SK-N-SH (cell line): ENCODE measurements around the gene DRD4. TPM values are rescaled to one million over a fixed set of nuclear protein-coding genes. Genes with fewer than 3 reads are reported as not detected.

Experiments used
- CTCF ChIA-PET: fragments of 300-600, 350-600 bp; formaldehyde crosslinking; extraction: SDS; loops from one replicate; lab custom pipeline; 2021; lab: Yijun Ruan, JAX
- POLR2A ChIA-PET: fragments of 350-600 bp; sonication (Branson Sonifier 250); formaldehyde crosslinking; extraction: SDS; loops from one replicate; lab custom pipeline; 2020; ENCODE audit warnings: antibody characterized with exemption, inconsistent platforms; lab: Yijun Ruan, JAX
- DNase-seq: peaks from one replicate; pipeline ENCODE4 v3.0.0; 2012
- H2AFZ ChIP-seq: fragments of 200-600 bp; sonication (generic); 2 replicates; pipeline ENCODE4 v1.8.1; 2016; ENCODE audit warnings: antibody characterized with exemption, mild to moderate bottlenecking, low read depth
- H3F3A ChIP-seq: fragments of 200-600 bp; sonication (generic); replicated peaks from 2 replicates; pipeline ENCODE3; 2016; ENCODE audit warnings: antibody characterized with exemption, mild to moderate bottlenecking; ENCODE audit not compliant: insufficient read depth
- H3K27ac ChIP-seq, 2 experiments: fragments of 200-500 bp in 1 of 2; fragments of 200-600 bp in 1 of 2; sonication (Bioruptor generic) in 1 of 2; sonication (generic), shearing (Covaris generic) in 1 of 2; 2 replicates each; pipeline versions ENCODE4 v1.5.1 to v1.6.1; 2014 to 2016; ENCODE audit warnings: low read depth in 2 of 2, inconsistent platforms in 1 of 2, low read length in 1 of 2, mild to moderate bottlenecking in 1 of 2, mixed read lengths in 1 of 2
- H3K27me3 ChIP-seq: fragments of 200-600 bp; sonication (generic), shearing (Covaris generic); 2 replicates; pipeline ENCODE4 v1.6.1; 2016; ENCODE audit warnings: mixed run types; ENCODE audit not compliant: insufficient read depth
- H3K36me3 ChIP-seq, 2 experiments: fragments of 200-500 bp in 1 of 2; fragments of 200-600 bp in 1 of 2; sonication (Bioruptor generic) in 1 of 2; sonication (generic) in 1 of 2; replicated peaks in 1 of 2; 2 replicates each; pipeline versions ENCODE3 to v1.5.1; 2014 to 2016; ENCODE audit warnings: low read length in 1 of 2, mild to moderate bottlenecking in 1 of 2; ENCODE audit not compliant: insufficient read depth in 2 of 2, control insufficient read depth in 1 of 2
- H3K4me1 ChIP-seq, 2 experiments: fragments of 200-500 bp in 1 of 2; fragments of 200-600 bp in 1 of 2; sonication (Bioruptor generic) in 1 of 2; sonication (generic), shearing (Covaris generic) in 1 of 2; 2 replicates each; pipeline versions ENCODE4 v1.5.1 to v1.6.1; 2014 to 2016; ENCODE audit warnings: low read depth in 1 of 2, low read length in 1 of 2, mixed run types in 1 of 2; ENCODE audit not compliant: insufficient read depth in 2 of 2, control insufficient read depth in 1 of 2
- H3K4me2 ChIP-seq: fragments of 200-600 bp; sonication (generic), shearing (Covaris generic); 2 replicates; pipeline ENCODE4 v1.6.1; 2017; ENCODE audit warnings: mixed run types
- H3K4me3 ChIP-seq, 2 experiments: fragments of 200-500 bp in 1 of 2; fragments of 200-600 bp in 1 of 2; sonication (Bioruptor generic) in 1 of 2; sonication (generic), shearing (Covaris generic) in 1 of 2; 2 replicates each; pipeline versions ENCODE4 v1.5.1 to v1.8.1; 2014 to 2016; ENCODE audit warnings: low read depth in 2 of 2, inconsistent platforms in 1 of 2, low read length in 1 of 2, mild to moderate bottlenecking in 1 of 2, mixed read lengths in 1 of 2, moderate library complexity in 1 of 2
- H3K79me2 ChIP-seq: fragments of 200-600 bp; sonication (generic); 2 replicates; pipeline ENCODE4 v1.8.1; 2017; ENCODE audit warnings: mild to moderate bottlenecking; ENCODE audit not compliant: insufficient read depth
- H3K9ac ChIP-seq: fragments of 200-600 bp; sonication (generic); 2 replicates; pipeline ENCODE4 v1.6.1; 2017; ENCODE audit warnings: mixed run types
- H3K9me2 ChIP-seq: fragments of 200-600 bp; sonication (generic); 2 replicates; pipeline ENCODE4 v1.6.1; 2017; ENCODE audit warnings: mixed run types
- H3K9me3 ChIP-seq: fragments of 200-600 bp; sonication (generic); 2 replicates; pipeline ENCODE4 v1.6.1; 2017; ENCODE audit warnings: mixed run types, mild to moderate bottlenecking, moderate library complexity
- H4K20me1 ChIP-seq: fragments of 200-600 bp; sonication (generic); 2 replicates; pipeline ENCODE4 v1.6.1; 2017; ENCODE audit warnings: mild to moderate bottlenecking, mixed run types; ENCODE audit not compliant: insufficient read depth
- CHD2 ChIP-seq: fragments of 150-350 bp; IDR thresholded peaks from 2 replicates; pipeline ENCODE4 v1.6.1; 2018; ENCODE audit warnings: low read length; ENCODE audit not compliant: partially characterized antibody
- CTCF ChIP-seq: fragments of 200-600 bp; sonication (generic); IDR thresholded peaks from 2 replicates; pipeline ENCODE4 v1.6.1; 2017; ENCODE audit warnings: antibody characterized with exemption, mild to moderate bottlenecking, moderate library complexity
- ELF1 ChIP-seq: IDR thresholded peaks from 2 replicates; pipeline ENCODE4 v1.4.0; 2012
- FOSL2 ChIP-seq: IDR thresholded peaks from 2 replicates; pipeline ENCODE4 v1.4.0; 2012; ENCODE audit warnings: low read depth, mild to moderate bottlenecking, moderate library complexity, borderline replicate concordance
- JUND ChIP-seq: IDR thresholded peaks from 2 replicates; pipeline ENCODE4 v1.4.0; 2012
- MAX ChIP-seq: IDR thresholded peaks from 2 replicates; pipeline ENCODE4 v1.4.0; 2012; ENCODE audit warnings: low read depth
- RFX5 ChIP-seq: IDR thresholded peaks from 2 replicates; pipeline ENCODE4 v1.6.1; 2012; ENCODE audit warnings: mild to moderate bottlenecking, improper control_type of control experiment, low read length
- SIN3A ChIP-seq: IDR thresholded peaks from 2 replicates; pipeline ENCODE4 v1.6.1; 2012; ENCODE audit warnings: low read depth, mild to moderate bottlenecking, low read length, moderate library complexity, borderline replicate concordance
- USF1 ChIP-seq: IDR thresholded peaks from 2 replicates; pipeline ENCODE4 v1.4.0; 2012; ENCODE audit warnings: low read depth, borderline replicate concordance
- ZBTB33 ChIP-seq: IDR thresholded peaks from 2 replicates; pipeline ENCODE4 v1.4.0; 2012; ENCODE audit warnings: low read depth, borderline replicate concordance
- WGBS: methylation state at CpG from one replicate; pipeline ENCODE4 v1.1.6; 2017; ENCODE audit warnings: low lambda C conversion rate; 5-methylcytosine and 5-hydroxymethylcytosine counted together
- polyA plus RNA-seq, 3 experiments: library from polyadenylated mRNA; depleted of rRNA; stranded (reverse); fragments of >200 nt; gene quantifications; 2 replicates each; pipeline ENCODE4 v1.2.3, GENCODE V29; 2012

Gene DRD4
- polyA plus RNA-seq, 1 of the 3 experiments (the other 2 are of a cell fraction): not detected

GRCh38 chr11:607020-607780, 29.9 kb upstream of the DRD4 start:
- Histone ChIP-seq H3K79me2 (peaks cover 12% of the 10 kb centered on the region; the same call in 1 of the 2 replicates), H3F3A (peaks cover 6% of the 10 kb centered on the region), H3K4me1 (peaks cover 4 to 14% of the 10 kb centered on the region in 2 experiments; a peak in 1 of 4 replicates), H3K36me3 (peaks cover 50 to 82% of the 10 kb centered on the region in 2 experiments)
- TF ChIP-seq CTCF (no peak), RFX5 (no peak), FOSL2 (no peak), MAX (no peak), ZBTB33 (no peak), ELF1 (no peak)
- TF ChIP-seq, all 33 proteins: peak for 0
- POLR2A ChIA-PET: interaction anchor here (0.6 to 1.6 kb wide), 2 partner anchors 8 to 90 kb away, joined by 3 read pairs; partner anchors contain the start of gene IRF7
- no peak for DNase-seq
- no peaks in the 10 kb centered on the region for H3K9me2 ChIP-seq
- H3K9me3 ChIP-seq: no peaks in the 10 kb centered on the region
- H3K27ac ChIP-seq: peak overlapping the region in 1 of 2 experiments; percentile 57; a peak in 2 of 4 replicates
- H4K20me1 ChIP-seq: peaks cover 17% of the 10 kb centered on the region
- no peak overlapping the region for H3K9ac ChIP-seq
- H3K27me3 ChIP-seq: no peaks in the 10 kb centered on the region
- WGBS: 94% methylated on average over 19 of the region's 35 CpGs
- CTCF ChIA-PET: interaction anchor here (0.7 to 2.3 kb wide), 3 partner anchors 52 to 120 kb away, joined by 3 to 10 read pairs (median 3); no protein-coding TSS in a partner anchor
- no peak overlapping the region for H3K4me2 ChIP-seq
- H2AFZ ChIP-seq: no peak overlapping the region
- no peak overlapping the region for H3K4me3 ChIP-seq

- H3K9me3 ChIP-seq: no peaks in the 10 kb centered on the region
- peaks cover 10% of the 10 kb centered on the region; the same call in 1 of the 2 replicates for H3K79me2 ChIP-seq
- peaks cover 42 to 90% of the 10 kb centered on the region in 2 experiments for H3K36me3 ChIP-seq
- no peak overlapping the region for H3K4me2 ChIP-seq
- POLR2A ChIA-PET: interaction anchor here (0.6 to 1.6 kb wide), 3 partner anchors 7 to 89 kb away, joined by 3 read pairs; partner anchors contain the start of gene IRF7
- H3K27ac ChIP-seq: no peak overlapping the region
- no peaks in the 10 kb centered on the region for H3K9me2 ChIP-seq
- peaks cover 6% of the 10 kb centered on the region for H3F3A ChIP-seq
- no peaks in the 10 kb centered on the region for H3K27me3 ChIP-seq
- peaks cover 4 to 14% of the 10 kb centered on the region in 2 experiments; a peak in 1 of 4 replicates for H3K4me1 ChIP-seq
- CTCF ChIA-PET: interaction anchor here (0.7 kb wide), 2 partner anchors 20 to 119 kb away, joined by 3 read pairs; no protein-coding TSS in a partner anchor
- no peak overlapping the region for H3K4me3 ChIP-seq
- WGBS: 96% methylated on average over 28 of the region's 45 CpGs
- DNase-seq: no peak
- H2AFZ ChIP-seq: no peak overlapping the region
- H4K20me1 ChIP-seq: peaks cover 26% of the 10 kb centered on the region
- H3K9ac ChIP-seq: no peak overlapping the region
- no peak for TF ChIP-seq SIN3A
- TF ChIP-seq MAX: no peak
- TF ChIP-seq JUND: no peak
- no peak for TF ChIP-seq CHD2
- no peak for TF ChIP-seq CTCF
- TF ChIP-seq USF1: no peak
These were observed 29.0 kb upstream of the DRD4 start for GRCh38 chr11:607971-608659.
